ENCODE data around the gene SIRPD. TPM values are rescaled to one million over a fixed set of nuclear protein-coding genes. Genes with fewer than 3 reads are reported as not detected.

SIRPD gene
- total and polyA plus RNA-seq, 2 donors (not counting 1 experiment from before 2014, with no cell fraction given): not detected

DNA sequence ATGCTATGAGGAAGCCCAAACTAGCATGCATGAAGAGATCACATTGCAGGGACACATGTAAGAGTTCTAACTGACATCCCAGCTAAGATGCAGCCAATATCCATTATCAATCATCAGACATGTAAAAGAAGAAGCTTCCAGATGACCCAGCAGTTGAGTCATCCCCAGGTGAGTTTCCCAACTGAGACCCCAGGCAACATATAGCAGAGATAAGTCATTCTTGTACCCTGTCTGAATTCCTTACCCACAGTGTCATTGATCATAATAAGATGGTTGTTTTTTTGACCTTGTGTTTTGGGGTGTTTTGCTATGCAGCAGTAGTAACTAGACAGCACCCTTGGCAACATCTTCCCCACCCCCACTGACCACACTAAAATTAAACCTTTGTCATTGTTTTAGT, 18.9 kb downstream of the SIRPD start:
- H3K27me3 ChIP-seq (replicated peaks in 1 of 4; ENCODE audit: control extremely low read depth in 1 of 4, control insufficient read depth in 3 of 4, insufficient read depth in 4 of 4, low read length in 3 of 4): no peaks in the 10 kb centered on the region
- DNase-seq (no peak), ATAC-seq (ENCODE audit: low read depth) (no peak)
- no peak overlapping the region for H3K27ac Mint-ChIP-seq
- ChIA-PET CTCF (interaction anchor here (1.4 to 2.2 kb wide), 2 partner anchors 30 to 35 kb away, joined by 5 to 6 read pairs; no protein-coding TSS in a partner anchor), POLR2A (no interaction called here)
- no peak overlapping the region for H3K4me3 ChIP-seq (ENCODE audit: control extremely low read depth in 1 of 5, extremely low read depth in 1 of 5, insufficient read depth in 1 of 5, low read depth in 2 of 5, low read length in 4 of 5)
- peak overlapping the region; percentile 69 for H3K4me3 Mint-ChIP-seq
- H3K9ac ChIP-seq (ENCODE audit: low read length): no peak overlapping the region
- no peaks in the 10 kb centered on the region for H3K27me3 Mint-ChIP-seq
- H3K4me2 ChIP-seq (replicated peaks; ENCODE audit: low read depth, low read length, poor library complexity, severe bottlenecking): peak overlapping the region; percentile 73
- H3K27ac ChIP-seq (ENCODE audit: low read length in 2 of 2): no peak overlapping the region
- peaks cover 36% of the 10 kb centered on the region for H3K4me1 Mint-ChIP-seq
- no peak overlapping the region for H2AFZ ChIP-seq (ENCODE audit: insufficient read depth, low read depth, low read length, poor library complexity, severe bottlenecking)
- TF ChIP-seq CTCF (IDR thresholded peaks at IDR 0.05): no peak
- no peak for TF ChIP-seq EZH2 (IDR thresholded peaks at IDR 0.05; ENCODE audit: borderline replicate concordance, insufficient read depth, low read depth, low read length, poor library complexity, severe bottlenecking)
- H3K36me3 ChIP-seq (replicated peaks in 1 of 2; ENCODE audit: control extremely low read depth in 1 of 2, control insufficient read depth in 1 of 2, extremely low read depth in 1 of 2, insufficient read depth in 2 of 2, low read length in 1 of 2): no peaks in the 10 kb centered on the region
- no peaks in the 10 kb centered on the region for H4K20me1 ChIP-seq (ENCODE audit: control insufficient read depth, insufficient read depth, low read length, poor library complexity, severe bottlenecking)
- H3K79me2 ChIP-seq (ENCODE audit: control insufficient read depth, insufficient read depth, low read length): no peaks in the 10 kb centered on the region
- H3K9me3 Mint-ChIP-seq (ENCODE audit: insufficient read depth): no peaks in the 10 kb centered on the region
- peaks cover 37 to 38% of the 10 kb centered on the region in 2 donors for H3K4me1 ChIP-seq (ENCODE audit: control insufficient read depth in 2 of 2, insufficient read depth in 2 of 2, low read length in 2 of 2)
- no peaks in the 10 kb centered on the region for H3K9me3 ChIP-seq (ENCODE audit: control extremely low read depth in 1 of 3, control insufficient read depth in 2 of 3, insufficient read depth in 1 of 3, low read length in 2 of 3)
- intact Hi-C loops (cut with micrococcal nuclease): no loop called here

DNA sequence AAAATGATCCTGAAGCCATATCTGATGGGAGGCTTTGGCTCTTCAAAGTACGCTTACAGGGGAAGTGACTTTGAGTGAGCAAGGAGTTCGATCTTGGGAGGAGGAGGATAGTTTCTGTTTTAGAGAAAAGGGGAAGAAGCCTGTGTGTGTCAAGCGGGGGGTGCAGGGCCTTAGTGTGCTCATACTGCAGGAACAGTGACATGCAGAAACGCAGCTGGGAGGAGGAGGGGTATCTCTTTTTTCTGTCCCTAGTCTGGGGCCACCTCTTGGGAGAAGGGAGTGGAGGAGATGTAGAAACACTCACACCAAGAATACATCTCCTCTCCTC, 19.8 kb downstream of the SIRPD start:
- CTCF ChIA-PET: interaction anchor here (2.2 kb wide), 1 partner anchor 29 kb away, joined by 6 read pairs; no protein-coding TSS in a partner anchor
- peak; percentile 77 for ATAC-seq (ENCODE audit: low read depth)

More for the DNA sequence above, 19.8 kb downstream of the SIRPD start:
- peak overlapping the region; percentile 44 for H3K9ac ChIP-seq (ENCODE audit: low read length)
- Mint-ChIP-seq H3K27ac (peak overlapping the region; percentile 77), H3K4me1 (peaks cover 36% of the 10 kb centered on the region), H3K4me3 (peak overlapping the region; percentile 69), H3K27me3 (no peaks in the 10 kb centered on the region), H3K9me3 (ENCODE audit: insufficient read depth) (no peaks in the 10 kb centered on the region)
- no peaks in the 10 kb centered on the region for H4K20me1 ChIP-seq (ENCODE audit: control insufficient read depth, insufficient read depth, low read length, poor library complexity, severe bottlenecking)
- H3K27ac ChIP-seq (ENCODE audit: low read length in 2 of 2): peak overlapping the region; percentile 11 to 57
- H3K27me3 ChIP-seq (replicated peaks in 1 of 4; ENCODE audit: control extremely low read depth in 1 of 4, control insufficient read depth in 3 of 4, insufficient read depth in 4 of 4, low read length in 3 of 4): no peaks in the 10 kb centered on the region
- POLR2A ChIA-PET: interaction anchor here (0.6 kb wide), 2 partner anchors 40 to 680 kb away, joined by 4 read pairs; no protein-coding TSS in a partner anchor
- WGBS (ENCODE audit: insufficient coverage): 0% methylated on average over 3 of the region's 4 CpGs
- H3K4me3 ChIP-seq (ENCODE audit: control extremely low read depth in 1 of 5, extremely low read depth in 1 of 5, insufficient read depth in 1 of 5, low read depth in 2 of 5, low read length in 4 of 5): peak overlapping the region in 4 of 5 experiments; percentile 0 to 47 (median 30)
- no peaks in the 10 kb centered on the region for H3K79me2 ChIP-seq (ENCODE audit: control insufficient read depth, insufficient read depth, low read length)
- no peaks in the 10 kb centered on the region for H3K36me3 ChIP-seq (replicated peaks in 1 of 2; ENCODE audit: control extremely low read depth in 1 of 2, control insufficient read depth in 1 of 2, extremely low read depth in 1 of 2, insufficient read depth in 2 of 2, low read length in 1 of 2)
- TF ChIP-seq EZH2 (IDR thresholded peaks at IDR 0.05; ENCODE audit: borderline replicate concordance, insufficient read depth, low read depth, low read length, poor library complexity, severe bottlenecking) (no peak), CTCF (IDR thresholded peaks at IDR 0.05) (no peak)
- peak overlapping the region; percentile 40 for H2AFZ ChIP-seq (ENCODE audit: insufficient read depth, low read depth, low read length, poor library complexity, severe bottlenecking)
- H3K4me2 ChIP-seq (replicated peaks; ENCODE audit: low read depth, low read length, poor library complexity, severe bottlenecking): peak overlapping the region; percentile 73
- intact Hi-C loops (cut with micrococcal nuclease): no loop called here
- no peaks in the 10 kb centered on the region for H3K9me3 ChIP-seq (ENCODE audit: control extremely low read depth in 1 of 3, control insufficient read depth in 2 of 3, insufficient read depth in 1 of 3, low read length in 2 of 3)
- H3K4me1 ChIP-seq (ENCODE audit: control insufficient read depth in 2 of 2, insufficient read depth in 2 of 2, low read length in 2 of 2): peaks cover 37 to 38% of the 10 kb centered on the region in 2 donors
- peak; percentile 72 for DNase-seq
